ENCODE measurements around the gene DLGAP1.

GRCh38 chr18:3455090-3455635 lies 999.9 kb downstream of the DLGAP1 start:
- TF ChIP-seq CTCF (IDR thresholded peaks at IDR 0.05; ENCODE audit: poor library complexity) = no peak
- no peak for TF ChIP-seq EZH2 (IDR thresholded peaks at IDR 0.05; ENCODE audit: borderline replicate concordance)
- no peak for TF ChIP-seq EZH2phosphoT487 (IDR thresholded peaks at IDR 0.05; ENCODE audit: low read depth, severe bottlenecking, unreplicated experiment)
